Colonic mucosa (tissue), 4 donors: ENCODE measurements around the gene RPP14. TPM values are rescaled to one million over a fixed set of nuclear protein-coding genes. Genes with fewer than 3 reads are reported as not detected.

Source experiments
- DNase-seq: peaks from one replicate; pipeline ENCODE4 v3.0.0-alpha.2; 2020
- H3K27ac ChIP-seq: fragments of 200-600 bp; one replicate; pipeline ENCODE4 v1.8.0; 2021
- H3K27me3 ChIP-seq: fragments of 200-600 bp; one replicate; pipeline ENCODE4 v1.8.0; 2021
- H3K36me3 ChIP-seq: fragments of 200-600 bp; one replicate; pipeline ENCODE4 v1.8.0; 2021
- H3K4me1 ChIP-seq: fragments of 200-600 bp; one replicate; pipeline ENCODE4 v1.8.0; 2021; ENCODE audit warnings: mild to moderate bottlenecking
- H3K4me3 ChIP-seq: fragments of 200-600 bp; one replicate; pipeline ENCODE4 v1.8.0; 2021
- H3K9ac ChIP-seq, 2 donors: one replicate each; pipeline ENCODE4 v1.7.0; 2013; ENCODE audit warnings: control low read depth in 2 of 2, low read depth in 2 of 2, low read length in 2 of 2
- H3K9me3 ChIP-seq: fragments of 200-600 bp; one replicate; pipeline ENCODE4 v1.8.0; 2021
- intact Hi-C: fragments of 100-400 bp; cut with DNase I; formaldehyde crosslinking; loops from one replicate; pipeline ENCODE4 v1.14.1; 2022
- total RNA-seq, 2 donors: library from RNA; stranded (reverse); fragmentation: NEBNext Ultra II Directional in 1 of 2; extraction: Animal tissue kit (Norgen Biotek cat#: 25700) in 1 of 2; gene quantifications; one replicate each; pipeline ENCODE4 v1.2.1, GENCODE V29; 2021
- TF ChIP-seq, protein P1 (sequence below): fragments of 200-600 bp; IDR thresholded peaks from one replicate; pipeline ENCODE4 v1.8.0; 2022; ENCODE audit warnings: antibody characterized with exemption, mild to moderate bottlenecking
- donor health status: healthy.
- donor health status: DM: no; HTN: no; CAD: no.
- donor health status: DM: no; HTN: no; CAD: no.

RPP14 gene
- total RNA-seq, 2 donors from 2014 or later = 17.8 to 19.5 TPM

DNA sequence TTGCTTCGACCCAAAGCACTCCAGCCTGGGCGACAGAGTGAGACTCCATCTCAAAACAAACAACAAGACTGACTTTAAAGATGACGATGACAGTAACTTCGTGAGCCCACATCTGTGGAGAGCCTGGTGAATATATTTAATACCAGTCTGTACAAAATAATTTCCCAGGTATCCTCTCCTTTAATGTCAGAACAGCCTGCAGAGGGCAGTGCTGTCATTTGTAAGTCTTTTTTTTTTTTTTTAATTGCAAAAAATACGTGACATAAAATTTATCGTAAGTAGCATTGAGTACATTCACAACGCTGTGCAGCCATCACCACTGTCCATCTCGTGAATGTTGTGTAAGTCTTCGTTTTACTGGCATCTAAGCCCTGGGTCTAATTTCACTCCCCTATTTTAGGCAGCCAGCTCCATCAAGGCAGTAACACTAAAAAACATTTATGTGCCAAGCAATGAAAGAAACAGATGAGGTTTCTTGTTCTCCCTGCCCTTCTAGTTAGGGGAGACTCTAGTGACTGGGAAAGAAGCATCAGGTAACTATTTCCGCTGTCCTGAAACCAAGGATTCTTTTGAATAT, 1.7 kb downstream of the RPP14 start:
- H3K27me3 ChIP-seq = no peaks in the 10 kb centered on the region
- TF ChIP-seq, protein P1, sequence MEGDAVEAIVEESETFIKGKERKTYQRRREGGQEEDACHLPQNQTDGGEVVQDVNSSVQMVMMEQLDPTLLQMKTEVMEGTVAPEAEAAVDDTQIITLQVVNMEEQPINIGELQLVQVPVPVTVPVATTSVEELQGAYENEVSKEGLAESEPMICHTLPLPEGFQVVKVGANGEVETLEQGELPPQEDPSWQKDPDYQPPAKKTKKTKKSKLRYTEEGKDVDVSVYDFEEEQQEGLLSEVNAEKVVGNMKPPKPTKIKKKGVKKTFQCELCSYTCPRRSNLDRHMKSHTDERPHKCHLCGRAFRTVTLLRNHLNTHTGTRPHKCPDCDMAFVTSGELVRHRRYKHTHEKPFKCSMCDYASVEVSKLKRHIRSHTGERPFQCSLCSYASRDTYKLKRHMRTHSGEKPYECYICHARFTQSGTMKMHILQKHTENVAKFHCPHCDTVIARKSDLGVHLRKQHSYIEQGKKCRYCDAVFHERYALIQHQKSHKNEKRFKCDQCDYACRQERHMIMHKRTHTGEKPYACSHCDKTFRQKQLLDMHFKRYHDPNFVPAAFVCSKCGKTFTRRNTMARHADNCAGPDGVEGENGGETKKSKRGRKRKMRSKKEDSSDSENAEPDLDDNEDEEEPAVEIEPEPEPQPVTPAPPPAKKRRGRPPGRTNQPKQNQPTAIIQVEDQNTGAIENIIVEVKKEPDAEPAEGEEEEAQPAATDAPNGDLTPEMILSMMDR = peak; percentile 31
- H3K9ac ChIP-seq = peak overlapping the region; percentile 71 to 96
- peak overlapping the region; percentile 78 for H3K4me3 ChIP-seq
- H3K4me1 ChIP-seq = peaks cover 12% of the 10 kb centered on the region
- no peaks in the 10 kb centered on the region for H3K9me3 ChIP-seq
- peak; percentile 39 for DNase-seq
- peak overlapping the region; percentile 92 for H3K27ac ChIP-seq
- H3K36me3 ChIP-seq = peaks cover 8% of the 10 kb centered on the region
- intact Hi-C loops = no loop called here

GRCh38 chr3:58308728-58309127, 2.7 kb downstream of the RPP14 start:
- H3K27me3 ChIP-seq = no peaks in the 10 kb centered on the region
- no peak overlapping the region for H3K9ac ChIP-seq
- DNase-seq = no peak
- TF ChIP-seq, protein P1 = no peak
- no peak overlapping the region for H3K27ac ChIP-seq
- no peaks in the 10 kb centered on the region for H3K9me3 ChIP-seq
- no peak overlapping the region for H3K4me3 ChIP-seq
- intact Hi-C loops = no loop called here
- H3K4me1 ChIP-seq = peaks cover 12% of the 10 kb centered on the region
- H3K36me3 ChIP-seq = peaks cover 8% of the 10 kb centered on the region

DNA sequence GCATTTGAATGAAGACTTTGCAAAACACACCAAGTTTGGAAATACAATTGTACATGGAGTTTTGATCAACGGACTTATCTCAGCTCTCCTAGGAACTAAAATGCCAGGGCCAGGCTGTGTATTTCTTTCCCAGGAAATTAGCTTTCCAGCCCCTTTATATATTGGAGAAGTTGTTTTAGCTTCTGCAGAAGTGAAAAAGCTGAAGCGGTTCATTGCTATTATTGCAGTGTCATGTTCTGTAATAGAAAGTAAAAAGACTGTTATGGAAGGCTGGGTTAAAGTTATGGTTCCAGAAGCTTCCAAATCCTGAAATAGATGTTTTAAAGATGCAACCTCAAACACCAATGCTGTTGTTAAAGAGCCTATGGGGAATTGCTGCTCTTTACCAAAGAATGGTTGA, 11.8 kb downstream of the RPP14 start:
- intact Hi-C loops = loop anchor here (2.0 kb wide), 1 partner anchor 95 kb away; no protein-coding TSS in a partner anchor
- Histone ChIP-seq H3K9me3 (no peaks in the 10 kb centered on the region), H3K27me3 (no peaks in the 10 kb centered on the region), H3K27ac (no peak overlapping the region), H3K9ac (no peak overlapping the region), H3K36me3 (peaks cover 4% of the 10 kb centered on the region), H3K4me3 (no peak overlapping the region), H3K4me1 (no peaks in the 10 kb centered on the region)
- TF ChIP-seq, protein P1 = no peak
- DNase-seq = no peak

DNA sequence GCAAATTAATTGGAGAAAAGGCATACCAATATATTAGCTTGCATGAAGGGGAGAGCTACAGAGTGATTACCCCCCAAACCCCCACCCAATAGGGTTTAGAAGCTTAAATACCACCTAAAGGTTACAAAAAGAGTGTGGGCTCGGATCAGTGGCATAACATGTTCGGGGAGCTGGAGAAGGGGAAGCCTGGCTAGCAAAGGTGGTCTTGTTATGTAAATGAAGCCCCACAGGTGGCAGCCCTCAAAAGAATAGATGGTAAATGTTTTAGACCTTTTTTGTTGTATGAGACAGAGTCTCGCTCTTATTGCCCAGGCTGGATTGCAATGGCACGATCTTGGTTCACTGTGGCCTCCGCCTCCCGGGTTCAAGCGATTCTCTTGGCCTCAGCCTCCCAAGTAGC, 15.7 kb downstream of the RPP14 start:
- no peak overlapping the region for H3K9ac ChIP-seq
- H3K27ac ChIP-seq = no peak overlapping the region
- H3K4me3 ChIP-seq = no peak overlapping the region
- TF ChIP-seq, protein P1 = no peak
- H3K27me3 ChIP-seq = no peaks in the 10 kb centered on the region
- H3K4me1 ChIP-seq = no peaks in the 10 kb centered on the region
- no peaks in the 10 kb centered on the region for H3K36me3 ChIP-seq
- intact Hi-C loops = loop anchor here (5.0 kb wide), 1 partner anchor 211 kb away; no protein-coding TSS in a partner anchor
- DNase-seq = no peak
- H3K9me3 ChIP-seq = no peaks in the 10 kb centered on the region

- H3K9me3 ChIP-seq = no peaks in the 10 kb centered on the region
- no peaks in the 10 kb centered on the region for H3K36me3 ChIP-seq
- DNase-seq = no peak
- H3K4me1 ChIP-seq = no peaks in the 10 kb centered on the region
- intact Hi-C loops = loop anchor here (5.0 kb wide), 1 partner anchor 210 kb away; no protein-coding TSS in a partner anchor
- H3K27ac ChIP-seq = no peak overlapping the region
- TF ChIP-seq, protein P1 = no peak
- no peak overlapping the region for H3K4me3 ChIP-seq
- H3K27me3 ChIP-seq = no peaks in the 10 kb centered on the region
- no peak overlapping the region for H3K9ac ChIP-seq
Observed at GRCh38 chr3:58322793-58323192, 16.7 kb downstream of the RPP14 start.
